Right lobe of liver (tissue), 4 donors: ENCODE measurements around the gene MIEN1.

Experiments
- POLR2A ChIP-seq: fragments of 450-650 bp; IDR thresholded peaks from one replicate; pipeline ENCODE4 v1.6.1; 2017; ENCODE audit warnings: antibody characterized with exemption, mild to moderate bottlenecking
- TF ChIP-seq, protein P1 (sequence below), 4 donors: fragments of 200-600 bp in 3 of 4; fragments of 450-650 bp in 1 of 4; IDR thresholded peaks; one replicate each; pipeline versions ENCODE4 v1.5.1 to v1.8.0; 2016 to 2022; ENCODE audit warnings: antibody characterized with exemption in 4 of 4, mild to moderate bottlenecking in 2 of 4
- donor health status: DM: no; HTN: no; CAD: no.
- donor health status: DM: no; HTN: no; CAD: no.
- donor health status: DM: no; HTN: yes; CAD: no.

DNA sequence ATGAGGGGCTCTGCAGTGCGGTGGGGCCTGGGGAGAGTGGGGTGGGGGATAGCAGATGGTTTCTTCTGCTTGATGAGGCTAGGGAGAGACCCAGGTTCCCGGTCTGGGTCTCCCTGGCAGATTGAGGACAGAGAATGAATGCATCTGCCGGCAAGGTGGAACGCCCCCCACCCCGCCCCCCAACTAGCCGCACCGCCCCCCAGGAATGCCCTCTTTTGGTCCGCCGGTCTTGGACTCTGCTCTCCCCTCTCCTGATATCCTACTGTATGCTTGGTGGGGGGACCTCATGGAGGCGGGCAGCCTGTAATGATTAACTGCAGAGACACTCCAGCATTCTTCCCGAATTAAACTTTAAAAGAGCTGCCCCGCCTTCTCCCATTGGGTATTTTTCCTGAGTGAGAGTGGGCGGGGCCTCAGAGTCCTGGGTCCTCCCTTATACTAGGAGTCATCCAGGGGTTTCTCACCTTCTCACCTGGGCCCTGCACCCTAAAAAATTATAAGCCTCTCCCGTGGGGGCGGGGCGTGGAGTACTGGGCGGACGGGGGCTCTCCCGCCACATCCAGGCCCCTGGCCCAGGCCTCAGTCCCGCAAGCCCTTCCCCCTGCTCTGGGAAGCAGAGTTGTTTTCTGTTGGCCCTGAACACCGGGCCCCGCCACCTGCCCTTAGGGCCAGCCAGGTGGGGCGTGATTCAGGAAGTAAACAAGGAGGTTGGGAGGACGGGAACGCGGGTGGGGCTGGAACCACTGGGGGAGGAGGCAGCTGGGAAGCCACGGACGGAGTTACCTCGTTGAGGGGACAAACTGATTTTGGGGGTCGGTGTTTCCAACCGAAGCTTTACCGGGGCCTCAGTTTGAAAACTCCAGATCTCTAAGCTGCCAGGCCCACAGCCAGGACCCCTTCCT, 8.9 kb upstream of the MIEN1 start:
- TF ChIP-seq, protein P1, sequence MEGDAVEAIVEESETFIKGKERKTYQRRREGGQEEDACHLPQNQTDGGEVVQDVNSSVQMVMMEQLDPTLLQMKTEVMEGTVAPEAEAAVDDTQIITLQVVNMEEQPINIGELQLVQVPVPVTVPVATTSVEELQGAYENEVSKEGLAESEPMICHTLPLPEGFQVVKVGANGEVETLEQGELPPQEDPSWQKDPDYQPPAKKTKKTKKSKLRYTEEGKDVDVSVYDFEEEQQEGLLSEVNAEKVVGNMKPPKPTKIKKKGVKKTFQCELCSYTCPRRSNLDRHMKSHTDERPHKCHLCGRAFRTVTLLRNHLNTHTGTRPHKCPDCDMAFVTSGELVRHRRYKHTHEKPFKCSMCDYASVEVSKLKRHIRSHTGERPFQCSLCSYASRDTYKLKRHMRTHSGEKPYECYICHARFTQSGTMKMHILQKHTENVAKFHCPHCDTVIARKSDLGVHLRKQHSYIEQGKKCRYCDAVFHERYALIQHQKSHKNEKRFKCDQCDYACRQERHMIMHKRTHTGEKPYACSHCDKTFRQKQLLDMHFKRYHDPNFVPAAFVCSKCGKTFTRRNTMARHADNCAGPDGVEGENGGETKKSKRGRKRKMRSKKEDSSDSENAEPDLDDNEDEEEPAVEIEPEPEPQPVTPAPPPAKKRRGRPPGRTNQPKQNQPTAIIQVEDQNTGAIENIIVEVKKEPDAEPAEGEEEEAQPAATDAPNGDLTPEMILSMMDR (IDR thresholded peaks at IDR 0.05) = no peak
- TF ChIP-seq POLR2A = no peak
